Spleen (tissue), 11 donors: ENCODE data around the gene ARL4D. TPM values are rescaled to one million over a fixed set of nuclear protein-coding genes. Genes with fewer than 3 reads are reported as not detected.

Source experiments
- DNase-seq: peaks from one replicate; pipeline ENCODE4 v3.0.0-alpha.2; 2020
- H3K27ac ChIP-seq, 8 donors: fragments of 200-600 bp; sonication (generic) in 7 of 8; 1 replicate in 4 of 8; 2 replicates in 4 of 8; pipeline versions ENCODE4 v1.5.0 to v1.8.0; 2016 to 2021; ENCODE audit warnings: inconsistent platforms in 4 of 8, mild to moderate bottlenecking in 4 of 8, moderate library complexity in 1 of 8
- H3K27me3 ChIP-seq, 7 donors: fragments of 200-600 bp; sonication (generic) in 6 of 7; replicated peaks in 1 of 7; 1 replicate in 4 of 7; 2 replicates in 3 of 7; pipeline versions ENCODE4 v1.5.0 to v1.8.0; 2016 to 2021; ENCODE audit warnings: inconsistent platforms in 3 of 7, mild to moderate bottlenecking in 1 of 7
- H3K36me3 ChIP-seq, 6 donors: fragments of 200-600 bp; sonication (generic) in 5 of 6; 1 replicate in 4 of 6; 2 replicates in 2 of 6; pipeline versions ENCODE4 v1.5.0 to v1.8.0; 2016 to 2021; ENCODE audit warnings: inconsistent platforms in 2 of 6
- H3K4me1 ChIP-seq, 6 donors: fragments of 200-600 bp; sonication (generic) in 5 of 6; 1 replicate in 3 of 6; 2 replicates in 3 of 6; pipeline versions ENCODE4 v1.5.0 to v1.8.0; 2016 to 2021; ENCODE audit warnings: inconsistent platforms in 3 of 6
- H3K4me3 ChIP-seq, 8 donors: fragments of 200-600 bp; sonication (generic) in 7 of 8; 1 replicate in 4 of 8; 2 replicates in 4 of 8; pipeline versions ENCODE4 v1.5.0 to v1.8.0; 2016 to 2021; ENCODE audit warnings: inconsistent platforms in 4 of 8, mild to moderate bottlenecking in 4 of 8, moderate library complexity in 2 of 8
- H3K9me3 ChIP-seq, 8 donors: fragments of 200-600 bp; sonication (generic) in 7 of 8; 1 replicate in 4 of 8; 2 replicates in 4 of 8; pipeline versions ENCODE4 v1.5.0 to v1.8.0; 2016 to 2021; ENCODE audit warnings: inconsistent platforms in 4 of 8
- POLR2A ChIP-seq, 3 donors: fragments of 450-650 bp; IDR thresholded peaks; one replicate each; pipeline ENCODE4 v1.5.1; 2017; ENCODE audit warnings: antibody characterized with exemption in 3 of 3, mild to moderate bottlenecking in 1 of 3
- POLR2AphosphoS5 ChIP-seq, 3 donors: sonication (generic); formaldehyde crosslinking; IDR thresholded peaks; one replicate each; pipeline ENCODE4 v1.5.1; 2017; ENCODE audit warnings: antibody characterized with exemption in 3 of 3
- WGBS, 5 donors: extraction: QIAGEN DNeasy Blood & Tissue Kit in 3 of 5; methylation state at CpG; one replicate each; pipeline versions ENCODE4 v1.1.5 to v1.1.7; 2013 to 2018; 5-methylcytosine and 5-hydroxymethylcytosine counted together
- intact Hi-C: fragments of 100-400 bp; cut with DNase I; formaldehyde crosslinking; loops from one replicate; pipeline ENCODE4 v1.15.0; 2023; ENCODE audit warnings: low total_unique reads
- polyA plus RNA-seq, 3 donors: library from polyadenylated mRNA; stranded (reverse); fragments of 200-250 nt; gene quantifications; one replicate each; pipeline ENCODE4 v1.2.1, GENCODE V29; 2013
- total RNA-seq, 7 donors: library from RNA; depleted of rRNA in 3 of 7; stranded (reverse); fragments of >200 nt in 3 of 7; fragmentation: NEBNext Ultra II Directional in 4 of 7; extraction: Animal tissue kit (Norgen Biotek cat#: 25700) in 4 of 7; gene quantifications; one replicate each; pipeline versions ENCODE4 v1.1.0 to v1.2.1, GENCODE V29; 2016 to 2021
- TF ChIP-seq, protein P1 (sequence below), 11 experiments: fragments of 200-600 bp in 7 of 11; fragments of 450-650 bp in 4 of 11; sonication (generic) in 4 of 11; IDR thresholded peaks in 8 of 11; conservative IDR thresholded peaks in 3 of 11; 1 replicate in 7 of 11; 2 replicates in 4 of 11; pipeline versions ENCODE4 v1.4.0 to v1.8.0; 2016 to 2021; ENCODE audit warnings: antibody characterized with exemption in 11 of 11, inconsistent platforms in 4 of 11, mild to moderate bottlenecking in 1 of 11
- donor health status: healthy with polysubstance abuse.
- donor health status: DM: no; HTN: no; CAD: no; lungs with moderate emphysema.
- donor health status: DM: no; HTN: no; CAD: no.
- donor health status: Bipolar disorder and iron deficiency.
- donor health status: healthy.
- donor health status: DM: no; HTN: no; CAD: no.
- donor health status: DM: yes; HTN: yes; CAD: no.

ARL4D gene
- total and polyA plus RNA-seq, 10 donors, result 4.6 to 30.4 (median 13.5) TPM

- Histone ChIP-seq H3K4me1 (peaks cover 9 to 64% (median 44%) of the 10 kb centered on the region in 6 donors), H3K9me3 (no peaks in the 10 kb centered on the region), H3K36me3 (peaks cover 0 to 4% (median 0%) of the 10 kb centered on the region in 6 donors), H3K4me3 (no peak overlapping the region), H3K27me3 (no peaks in the 10 kb centered on the region), H3K27ac (no peak overlapping the region)
- no peak for DNase-seq
- 92 to 99% (median 94%) methylated on average over 6 of the region's 6 CpGs for WGBS, 5 donors
- intact Hi-C loops, result loop anchor here (2.0 kb wide), 1 partner anchor 86 kb away; no protein-coding TSS in a partner anchor
- TF ChIP-seq, protein P1, sequence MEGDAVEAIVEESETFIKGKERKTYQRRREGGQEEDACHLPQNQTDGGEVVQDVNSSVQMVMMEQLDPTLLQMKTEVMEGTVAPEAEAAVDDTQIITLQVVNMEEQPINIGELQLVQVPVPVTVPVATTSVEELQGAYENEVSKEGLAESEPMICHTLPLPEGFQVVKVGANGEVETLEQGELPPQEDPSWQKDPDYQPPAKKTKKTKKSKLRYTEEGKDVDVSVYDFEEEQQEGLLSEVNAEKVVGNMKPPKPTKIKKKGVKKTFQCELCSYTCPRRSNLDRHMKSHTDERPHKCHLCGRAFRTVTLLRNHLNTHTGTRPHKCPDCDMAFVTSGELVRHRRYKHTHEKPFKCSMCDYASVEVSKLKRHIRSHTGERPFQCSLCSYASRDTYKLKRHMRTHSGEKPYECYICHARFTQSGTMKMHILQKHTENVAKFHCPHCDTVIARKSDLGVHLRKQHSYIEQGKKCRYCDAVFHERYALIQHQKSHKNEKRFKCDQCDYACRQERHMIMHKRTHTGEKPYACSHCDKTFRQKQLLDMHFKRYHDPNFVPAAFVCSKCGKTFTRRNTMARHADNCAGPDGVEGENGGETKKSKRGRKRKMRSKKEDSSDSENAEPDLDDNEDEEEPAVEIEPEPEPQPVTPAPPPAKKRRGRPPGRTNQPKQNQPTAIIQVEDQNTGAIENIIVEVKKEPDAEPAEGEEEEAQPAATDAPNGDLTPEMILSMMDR (IDR thresholded peaks at IDR 0.05 in 8 of 11, conservative IDR thresholded peaks at IDR 0.05 in 3 of 11), result no peak
- TF ChIP-seq POLR2AphosphoS5 (IDR thresholded peaks at IDR 0.05) (no peak), POLR2A (IDR thresholded peaks at IDR 0.05) (no peak)
These were observed 3.6 kb upstream of the ARL4D start for GRCh38 chr17:43395165-43395564.

GRCh38 chr17:43396491-43397060 lies 2.2 kb upstream of the ARL4D start:
- H3K4me1 ChIP-seq, result peaks cover 9 to 76% (median 44%) of the 10 kb centered on the region in 6 donors
- intact Hi-C loops, result no loop called here
- peak overlapping the region in 3 of 8 donors; percentile 13 to 40 (median 29) for H3K27ac ChIP-seq
- TF ChIP-seq, protein P1 (IDR thresholded peaks at IDR 0.05 in 8 of 11, conservative IDR thresholded peaks at IDR 0.05 in 3 of 11), result no peak
- TF ChIP-seq POLR2A (IDR thresholded peaks at IDR 0.05) (no peak), POLR2AphosphoS5 (IDR thresholded peaks at IDR 0.05) (no peak)
- WGBS, 5 donors, result 58 to 77% (median 68%) methylated on average over 5 of the region's 5 CpGs
- no peak overlapping the region for H3K4me3 ChIP-seq
- DNase-seq, result no peak
- no peaks in the 10 kb centered on the region for H3K27me3 ChIP-seq
- H3K9me3 ChIP-seq, result no peaks in the 10 kb centered on the region
- H3K36me3 ChIP-seq, result peaks cover 0 to 5% (median 0%) of the 10 kb centered on the region in 6 donors

GRCh38 chr17:43399839-43400328 lies 1.1 kb downstream of the ARL4D start:
- Histone ChIP-seq H3K9me3 (no peaks in the 10 kb centered on the region), H3K4me3 (peak overlapping the region; percentile 41 to 80 (median 60)), H3K27ac (peak overlapping the region in 3 of 8 donors; percentile 83 to 86 (median 85)), H3K4me1 (peaks cover 0 to 68% (median 32%) of the 10 kb centered on the region in 6 donors), H3K36me3 (peaks cover 0 to 5% (median 0%) of the 10 kb centered on the region in 6 donors), H3K27me3 (no peaks in the 10 kb centered on the region)
- no peak for DNase-seq
- peak in 1 of 3 donors; percentile 14 for TF ChIP-seq POLR2AphosphoS5 (IDR thresholded peaks at IDR 0.05)
- no peak for TF ChIP-seq POLR2A (IDR thresholded peaks at IDR 0.05)
- WGBS, 5 donors, result 69 to 86% (median 84%) methylated on average over 19 to 28 of the region's 28 CpGs
- intact Hi-C loops, result no loop called here

DNA sequence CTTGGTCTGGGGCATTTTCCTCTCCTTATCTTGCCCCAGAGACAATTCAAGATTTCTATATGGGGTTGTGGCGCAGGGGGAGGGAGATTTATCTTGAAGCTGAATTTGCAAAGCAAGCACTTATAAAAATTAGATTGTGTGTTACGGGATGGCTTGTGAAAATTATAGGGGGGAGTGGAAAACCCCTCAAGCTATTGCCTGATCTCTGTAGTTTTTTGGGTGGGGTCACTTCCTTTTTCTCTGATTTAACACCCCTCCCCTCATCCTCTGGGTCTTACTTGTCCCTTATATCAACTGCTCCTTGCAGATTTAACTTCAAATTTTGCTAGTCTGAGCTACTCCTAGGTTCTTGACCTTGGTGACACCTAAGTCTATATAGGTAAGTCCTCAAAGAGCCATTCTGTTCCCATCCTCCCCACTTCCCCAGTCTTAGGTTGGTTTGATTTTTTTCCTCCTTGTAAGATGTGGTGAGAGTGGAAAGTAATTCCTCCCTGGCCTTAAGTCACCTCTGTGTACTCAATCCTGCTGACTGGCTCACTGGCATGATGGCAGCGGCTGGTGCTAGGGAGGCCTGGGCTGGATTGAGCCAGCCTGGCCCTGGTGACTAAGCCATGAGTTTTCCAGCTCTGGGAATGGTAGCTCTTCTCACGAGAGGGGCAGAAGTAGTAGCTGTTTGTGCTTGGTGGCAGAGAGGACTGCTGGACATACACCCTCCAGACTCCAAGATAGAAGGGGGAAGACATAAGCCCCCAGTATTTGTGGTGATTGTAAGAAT lies 2.3 kb downstream of the ARL4D start:
- Histone ChIP-seq H3K9me3 (no peaks in the 10 kb centered on the region), H3K27ac (peak overlapping the region in 4 of 8 donors; percentile 0 to 86 (median 34)), H3K36me3 (peaks cover 0 to 5% (median 0%) of the 10 kb centered on the region in 6 donors), H3K4me3 (peak overlapping the region in 7 of 8 donors; percentile 41 to 80 (median 60)), H3K4me1 (peaks cover 0 to 56% (median 26%) of the 10 kb centered on the region in 6 donors), H3K27me3 (no peaks in the 10 kb centered on the region)
- intact Hi-C loops, result no loop called here
- WGBS, 5 donors, result 52 to 78% (median 73%) methylated on average over 4 of the region's 4 CpGs
- no peak for DNase-seq
- TF ChIP-seq POLR2AphosphoS5 (IDR thresholded peaks at IDR 0.05) (no peak), POLR2A (IDR thresholded peaks at IDR 0.05) (no peak)
- TF ChIP-seq, protein P1 (IDR thresholded peaks at IDR 0.05 in 8 of 11, conservative IDR thresholded peaks at IDR 0.05 in 3 of 11), result no peak
